HCEC 1CT (cell line): Measurements from ENCODE around the gene ITIH3.

Source experiments
- DNase-seq: peaks from one replicate; pipeline ENCODE4 v3.0.0-alpha.2; 2017

Gene ITIH3

DNA sequence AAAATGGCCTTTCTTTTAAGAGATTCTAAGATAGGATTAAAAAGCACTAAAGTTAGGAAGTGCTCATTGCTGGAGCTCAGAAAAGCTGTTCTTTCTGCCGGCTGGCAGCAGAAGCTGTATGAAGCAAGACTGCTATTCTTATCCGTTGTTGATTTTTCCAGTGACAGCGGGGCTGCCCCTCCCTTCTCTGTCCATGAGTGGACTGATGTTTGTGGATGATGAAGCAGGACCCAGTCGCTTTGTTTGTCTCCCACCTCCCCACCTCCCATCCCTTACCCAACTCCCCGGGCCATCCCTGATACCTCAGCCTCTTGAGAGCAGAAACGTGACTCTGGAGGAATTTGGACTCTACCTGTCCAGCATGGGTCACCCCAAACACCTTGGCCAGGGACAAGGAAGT lies 50.6 kb downstream of the ITIH3 start:
- no peak for DNase-seq

GRCh38 chr3:52845691-52846431 lies 51.3 kb downstream of the ITIH3 start:
- DNase-seq: no peak

DNA sequence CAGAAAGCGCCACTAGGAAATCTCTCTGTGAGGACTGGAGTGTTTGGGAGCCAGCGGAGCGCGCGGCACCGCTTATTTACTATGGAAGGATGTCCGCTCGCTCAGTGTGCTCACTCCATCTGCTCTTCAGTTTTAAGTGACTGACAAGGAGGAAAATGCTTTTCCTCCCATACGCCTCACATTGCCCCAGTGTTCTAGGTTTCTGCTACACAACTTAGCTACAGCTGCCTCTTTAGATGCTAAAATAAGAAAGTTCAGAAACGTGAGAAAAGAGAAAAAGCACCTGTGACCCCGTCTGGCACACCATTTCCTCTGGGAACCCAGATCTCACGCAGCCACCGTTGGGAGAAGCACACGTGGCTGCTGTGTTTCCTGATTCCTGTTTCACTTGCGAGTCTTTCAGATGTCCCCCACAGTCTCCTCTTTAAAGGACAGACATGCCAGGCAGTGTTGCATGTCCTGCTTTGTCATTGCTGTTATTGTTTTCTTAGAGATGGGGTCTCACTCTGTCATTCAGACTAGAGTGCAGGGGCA lies 51.9 kb downstream of the ITIH3 start:
- DNase-seq: no peak

- no peak for DNase-seq
Measured at GRCh38 chr3:52847241-52847640, 52.6 kb downstream of the ITIH3 start.

- DNase-seq: no peak
Measured at GRCh38 chr3:52847726-52848125, 53.1 kb downstream of the ITIH3 start.

DNA sequence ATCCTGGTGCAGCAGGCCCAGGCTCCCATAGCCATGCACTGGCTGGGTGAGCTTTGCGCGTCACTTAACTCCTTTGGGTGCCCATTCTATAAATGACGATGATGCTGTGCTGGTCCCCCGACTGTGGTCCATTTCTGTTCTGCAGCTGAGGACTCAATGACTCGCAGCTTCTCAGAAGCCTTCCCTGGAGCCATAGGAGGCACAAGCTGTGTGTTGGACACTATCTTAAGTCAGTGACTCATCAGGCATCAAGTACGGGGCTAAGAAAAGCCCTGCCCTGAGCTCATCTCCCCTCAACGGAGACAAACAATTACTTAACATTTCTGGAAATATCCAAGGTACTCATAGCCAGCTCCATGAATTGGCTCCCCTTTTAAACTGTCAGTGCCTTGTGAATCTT lies 54.0 kb downstream of the ITIH3 start:
- DNase-seq: peak; percentile 17

GRCh38 chr3:52849656-52850055 lies 55.1 kb downstream of the ITIH3 start:
- no peak for DNase-seq

- peak; percentile 32 for DNase-seq
Measured at GRCh38 chr3:52851348-52851747, 56.8 kb downstream of the ITIH3 start.

- no peak for DNase-seq
Measured at GRCh38 chr3:52852419-52852818, 57.8 kb downstream of the ITIH3 start.

- no peak for DNase-seq
Measured at GRCh38 chr3:52854013-52854412, 59.4 kb downstream of the ITIH3 start.

GRCh38 chr3:52856666-52857065 lies 62.1 kb downstream of the ITIH3 start:
- no peak for DNase-seq

DNA sequence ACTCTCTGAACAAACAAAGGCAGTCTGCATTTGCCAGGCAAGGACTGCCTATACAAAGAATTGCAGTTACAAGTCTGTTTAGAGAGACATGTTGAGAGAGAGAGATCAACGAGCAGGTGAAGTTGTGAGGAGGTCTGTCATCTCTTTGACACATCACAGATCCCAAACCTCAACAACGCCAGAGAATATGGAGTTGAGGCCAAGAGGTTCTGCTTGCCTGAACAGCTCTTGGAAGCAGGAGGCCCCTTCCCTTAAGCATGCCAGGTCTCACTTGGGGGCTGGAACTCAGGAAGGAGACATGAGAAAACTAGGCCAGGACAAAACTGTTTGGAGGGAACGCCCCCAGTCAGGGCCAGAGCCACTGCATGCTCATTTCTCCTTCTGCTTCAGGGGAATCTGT lies 62.5 kb downstream of the ITIH3 start:
- no peak for DNase-seq

DNA sequence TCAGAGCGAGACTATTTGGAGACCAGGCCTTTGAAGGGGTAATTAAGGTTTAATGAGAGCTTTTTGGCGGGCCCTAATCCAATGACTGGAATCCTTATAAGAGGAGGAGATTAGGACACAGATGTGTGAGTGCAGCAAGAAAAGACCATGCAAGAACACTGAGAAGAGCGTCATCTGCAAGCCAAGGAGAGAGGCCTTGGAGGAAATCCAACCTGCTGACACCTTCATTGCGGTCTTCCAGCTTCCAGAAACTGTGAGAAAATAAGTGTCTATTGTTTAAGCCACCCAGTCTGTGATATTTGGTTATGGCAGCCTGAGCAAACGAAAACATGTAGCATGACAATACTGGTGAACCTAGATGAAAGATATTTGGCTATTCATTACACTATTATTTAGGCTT lies 63.3 kb downstream of the ITIH3 start:
- DNase-seq: no peak
